NCI-H2196 (cell line): ENCODE data around the gene NMT1.

Experiments used
- DNase-seq: peaks from one replicate; lab custom pipeline; 2025; ENCODE audit not compliant: unreplicated experiment; lab: John Stamatoyannopoulos, UW

The NMT1 gene

DNA sequence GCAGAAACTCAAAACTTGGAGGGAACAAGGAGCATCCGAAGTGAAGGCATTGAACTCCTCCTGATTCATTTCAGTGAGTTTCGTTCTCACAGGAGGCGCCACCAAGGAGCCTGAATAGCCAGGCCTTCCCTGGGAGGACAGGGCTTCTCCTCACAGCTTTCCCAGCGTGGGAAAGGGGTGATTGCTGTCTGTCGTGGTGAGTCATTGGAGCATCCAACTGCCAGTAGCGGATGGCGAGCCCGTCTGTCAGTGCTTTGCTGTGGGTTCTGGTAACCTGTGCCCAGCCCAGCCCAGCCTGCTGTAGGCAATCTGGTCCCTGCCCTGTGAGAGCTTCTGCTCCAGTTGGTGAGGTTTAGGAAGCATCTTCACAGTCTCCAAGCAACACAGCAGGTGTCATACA, 42.9 kb downstream of the NMT1 start:
- no peak for DNase-seq

DNA sequence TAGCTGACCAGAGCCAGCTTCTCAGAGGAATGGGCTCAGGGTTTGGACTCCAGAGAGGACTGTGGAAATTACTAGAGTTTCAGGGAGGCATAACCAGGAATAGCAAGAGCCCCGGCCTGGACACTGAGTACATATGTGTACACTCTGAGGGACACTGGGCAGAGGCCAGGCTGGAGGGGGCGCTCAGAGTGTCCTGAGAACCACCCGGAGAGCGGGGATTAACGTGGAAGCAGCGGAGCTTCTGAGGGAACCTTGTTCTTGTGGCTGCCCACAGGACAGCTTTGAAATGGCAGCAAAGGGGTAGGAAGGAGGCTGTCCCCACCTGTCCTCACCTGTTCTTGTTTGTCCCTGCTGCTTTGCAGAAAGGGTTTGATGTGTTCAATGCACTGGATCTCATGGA, 43.4 kb downstream of the NMT1 start:
- DNase-seq, result no peak

DNA sequence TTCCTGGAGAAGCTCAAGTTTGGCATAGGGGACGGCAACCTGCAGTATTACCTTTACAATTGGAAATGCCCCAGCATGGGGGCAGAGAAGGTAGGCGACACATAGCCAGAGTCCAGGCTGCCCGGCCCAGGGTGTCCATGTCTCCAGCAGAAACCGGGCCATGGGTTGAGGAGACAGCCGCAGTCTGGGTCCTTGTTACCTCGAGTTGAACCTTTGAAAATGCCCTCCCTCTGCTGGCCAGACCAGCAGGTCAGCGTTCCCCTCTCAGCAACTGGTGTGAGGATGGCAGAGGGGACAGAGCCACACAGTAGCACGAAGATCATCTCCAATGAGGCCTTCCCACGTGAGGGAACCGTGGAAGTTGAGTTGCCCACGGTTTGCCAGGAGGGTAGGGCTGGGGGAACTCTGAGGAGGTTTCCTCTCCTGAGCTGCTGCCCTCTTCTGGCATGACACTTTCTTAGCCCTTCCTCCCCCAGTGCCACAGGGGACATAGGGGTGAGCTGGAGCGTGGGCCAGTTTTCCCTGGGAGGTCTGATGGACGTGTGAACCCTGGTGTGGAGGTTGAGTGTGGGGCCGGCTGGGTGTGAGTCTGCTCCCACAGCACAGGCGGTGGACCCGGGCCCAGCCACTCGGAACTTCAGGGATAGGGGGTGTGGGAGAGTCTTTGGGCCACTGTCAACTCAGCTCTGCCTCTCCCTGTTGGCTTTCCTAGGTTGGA, 43.9 kb downstream of the NMT1 start:
- DNase-seq, result no peak

DNA sequence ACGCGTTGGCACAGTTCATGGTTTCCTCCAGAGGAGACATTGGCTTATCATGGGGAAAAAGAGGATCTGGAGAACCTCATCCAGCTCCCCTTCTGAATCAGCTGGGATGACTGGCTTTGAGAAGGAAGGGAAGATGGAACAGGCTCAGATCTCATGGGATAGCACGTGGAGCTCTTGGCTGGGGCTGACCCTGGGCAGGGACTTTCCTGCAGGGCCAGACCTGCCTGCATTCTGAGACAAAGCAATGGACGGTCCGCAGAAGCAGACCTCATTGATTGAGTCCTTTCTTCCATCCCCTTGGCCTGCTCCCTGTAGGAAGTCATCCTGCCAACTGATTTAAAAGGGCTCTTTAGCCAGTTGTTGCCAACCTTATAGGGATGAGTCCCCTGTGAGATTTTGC, 45.0 kb downstream of the NMT1 start:
- no peak for DNase-seq

DNA sequence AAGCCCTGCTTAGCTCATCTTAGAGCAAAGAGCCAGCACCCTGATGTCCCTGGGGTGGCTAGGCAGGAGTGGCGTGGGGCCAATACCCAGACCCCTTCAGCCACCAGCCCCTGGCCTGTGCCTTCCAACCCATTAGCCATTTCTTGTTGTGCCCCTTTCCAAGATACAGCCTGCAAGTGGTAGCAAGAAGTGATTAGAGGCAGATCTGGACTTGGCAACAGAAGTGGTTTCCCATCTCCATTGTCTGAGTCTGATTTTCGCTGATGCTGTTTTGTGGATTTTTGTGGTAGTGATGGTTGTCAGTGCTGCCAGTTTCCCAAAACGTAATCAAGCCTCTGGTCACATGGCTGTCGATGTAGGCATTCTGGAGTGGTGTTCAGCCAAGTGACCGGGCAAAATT, 45.5 kb downstream of the NMT1 start:
- DNase-seq, result no peak

DNA sequence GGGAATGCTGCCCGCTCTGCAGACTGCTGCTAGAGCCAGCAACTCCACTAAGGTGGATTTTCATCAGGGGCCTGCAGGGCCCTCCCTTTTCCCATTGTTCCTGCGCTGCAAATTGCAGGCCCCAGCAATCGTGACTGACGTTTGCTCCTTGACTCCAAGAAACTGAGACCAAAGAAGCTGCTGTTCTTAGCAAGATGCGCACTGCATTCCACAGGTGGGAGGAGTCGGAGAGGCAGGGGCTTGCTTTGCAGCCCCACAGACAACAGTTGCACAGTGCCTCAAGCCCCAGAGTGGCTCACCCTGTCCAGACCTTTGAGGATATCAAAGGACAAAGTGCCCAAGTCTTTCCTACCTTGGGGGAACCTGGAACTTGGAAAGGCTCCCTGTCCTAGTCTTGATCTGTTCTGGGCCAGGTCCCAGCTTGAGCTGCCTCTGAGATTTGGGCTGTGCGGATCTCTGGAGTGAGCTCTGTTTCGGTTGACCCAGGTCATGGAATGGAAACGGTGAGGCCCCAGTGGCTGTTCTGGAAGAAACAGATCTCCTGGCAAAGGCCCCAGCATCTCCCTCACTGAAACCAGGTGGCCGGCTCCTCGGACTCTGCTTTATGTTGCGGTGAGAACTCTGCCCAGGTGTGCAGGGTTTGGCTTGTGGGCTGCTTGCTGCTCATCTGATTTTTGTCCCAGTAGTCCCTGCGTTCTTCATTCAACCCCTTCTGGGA, 46.3 kb downstream of the NMT1 start:
- no peak for DNase-seq

DNA sequence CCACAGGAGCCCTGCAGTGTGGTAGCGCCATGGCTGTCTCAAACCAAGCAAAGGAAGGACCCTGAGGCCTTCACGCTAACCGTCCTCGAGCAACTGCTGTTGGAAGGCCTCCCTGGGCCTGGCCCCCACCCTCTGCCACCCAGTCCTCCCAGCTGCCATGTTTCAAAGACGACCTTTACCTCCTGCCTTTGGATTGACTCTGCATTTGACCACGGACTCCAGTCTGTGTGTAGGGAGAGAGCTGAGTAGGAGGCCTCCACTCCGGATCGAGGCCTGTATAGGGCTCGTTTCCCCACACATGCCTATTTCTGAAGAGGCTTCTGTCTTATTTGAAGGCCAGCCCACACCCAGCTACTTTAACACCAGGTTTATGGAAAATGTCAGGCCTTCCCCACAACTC, 46.9 kb downstream of the NMT1 start:
- no peak for DNase-seq

DNA sequence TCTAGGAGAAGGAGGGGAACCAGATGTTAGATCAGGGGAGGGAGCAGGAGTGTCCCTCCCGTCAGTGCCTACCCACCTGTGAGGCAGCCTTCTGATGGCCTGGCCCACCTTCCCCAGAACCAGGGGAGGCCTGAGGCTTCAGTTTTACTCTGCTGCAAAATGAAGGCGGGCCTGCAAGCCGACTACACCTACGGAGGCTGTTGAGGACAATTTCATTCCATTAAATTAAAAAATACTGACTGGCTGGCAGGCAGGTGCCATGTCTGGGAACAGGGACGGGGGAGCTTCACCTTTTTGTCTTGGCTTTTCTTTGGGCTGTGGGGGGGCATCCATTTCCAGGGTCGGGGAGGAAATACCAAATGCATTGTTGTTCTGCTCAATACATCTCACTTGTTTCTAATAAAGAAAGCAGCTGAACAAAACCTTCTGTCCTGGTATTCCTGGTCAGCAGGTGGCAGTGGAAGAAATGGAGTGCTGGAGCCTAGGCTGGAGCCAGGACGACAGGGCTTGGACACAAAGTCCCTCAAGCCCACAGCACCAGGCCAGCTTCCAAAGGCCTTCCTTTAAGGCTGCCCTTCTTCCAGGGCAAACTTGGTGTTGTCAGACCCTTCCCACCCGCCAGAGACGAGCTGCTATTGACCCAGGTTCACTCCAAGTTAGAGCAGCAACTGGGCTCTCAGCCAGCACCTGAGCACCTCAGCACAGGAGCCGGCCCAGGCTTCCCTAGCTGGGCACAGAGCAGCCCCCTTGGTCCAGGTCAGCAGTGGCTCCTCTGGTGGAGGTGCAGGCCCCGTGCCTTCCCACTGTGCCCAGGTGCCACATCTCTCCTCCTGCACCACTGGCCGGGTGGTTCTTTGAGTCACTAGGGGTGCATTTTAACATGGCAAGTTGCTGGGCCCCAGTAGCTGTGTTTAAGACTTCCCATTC, 47.7 kb downstream of the NMT1 start:
- DNase-seq, result no peak

DNA sequence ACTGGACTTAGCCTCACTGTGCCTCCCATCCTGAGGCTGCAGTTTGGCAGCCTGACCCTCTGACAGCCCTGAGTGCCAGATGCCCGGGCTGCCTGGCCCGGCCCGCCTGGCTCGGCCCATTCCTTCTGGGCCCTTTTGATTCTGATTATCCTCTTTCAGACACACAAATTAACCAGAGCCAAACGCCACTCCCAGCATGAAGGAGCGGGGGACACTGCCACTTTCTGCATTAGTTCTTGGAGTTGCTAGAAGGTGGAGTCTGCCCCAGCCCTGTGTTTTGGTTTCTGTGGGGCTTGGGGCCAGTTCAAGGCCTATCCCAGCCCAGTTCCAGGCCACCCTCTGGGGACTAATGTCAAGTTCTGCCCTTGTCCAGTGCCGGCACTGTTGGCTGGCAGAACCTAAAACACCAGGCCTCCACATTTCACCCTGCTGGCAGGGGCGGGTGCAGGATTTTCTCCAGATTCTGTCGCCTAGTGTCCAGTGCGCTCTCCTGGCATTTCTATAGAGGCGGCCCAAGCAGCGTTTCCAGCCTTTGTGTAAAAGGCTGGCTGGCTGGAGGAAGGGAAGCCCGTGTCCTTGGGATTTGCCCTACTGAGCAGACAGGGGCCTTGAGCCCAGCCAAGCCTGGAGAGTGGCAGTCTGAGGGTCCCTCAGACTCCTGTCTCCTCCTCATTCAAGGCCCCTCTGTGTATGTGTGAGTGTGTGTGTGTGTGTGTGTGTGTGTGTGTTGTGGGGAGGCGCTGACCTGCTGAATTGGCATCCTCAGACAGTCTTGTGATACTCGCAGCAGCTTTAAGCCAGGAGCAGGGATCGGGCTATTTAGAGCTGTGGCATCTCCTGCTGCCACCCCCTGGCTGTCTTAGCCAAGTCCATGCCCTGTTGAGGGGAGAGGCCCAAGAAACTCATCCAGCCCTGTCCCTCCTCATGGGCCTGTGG, 49.8 kb downstream of the NMT1 start:
- DNase-seq, result no peak

DNA sequence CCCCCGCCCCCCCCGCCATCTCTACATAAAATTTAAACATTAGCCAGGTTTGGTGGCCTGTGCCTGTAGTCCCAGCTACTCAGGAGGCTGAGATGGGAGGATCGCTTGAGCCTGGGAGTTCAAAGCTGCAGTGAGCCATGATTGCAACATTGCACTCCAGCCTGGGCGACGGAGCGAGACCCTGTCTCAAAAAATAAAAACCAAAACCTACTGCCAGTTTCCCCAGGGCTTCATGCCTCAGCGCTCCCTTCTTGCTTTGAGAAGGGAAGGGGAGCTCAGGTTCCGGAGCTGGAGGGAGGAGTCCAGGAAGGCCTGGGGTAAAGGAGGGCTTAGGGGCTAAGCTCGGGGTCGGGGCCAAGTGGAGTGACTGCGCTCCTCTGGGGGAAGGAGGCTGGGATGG, 50.7 kb downstream of the NMT1 start:
- no peak for DNase-seq

DNA sequence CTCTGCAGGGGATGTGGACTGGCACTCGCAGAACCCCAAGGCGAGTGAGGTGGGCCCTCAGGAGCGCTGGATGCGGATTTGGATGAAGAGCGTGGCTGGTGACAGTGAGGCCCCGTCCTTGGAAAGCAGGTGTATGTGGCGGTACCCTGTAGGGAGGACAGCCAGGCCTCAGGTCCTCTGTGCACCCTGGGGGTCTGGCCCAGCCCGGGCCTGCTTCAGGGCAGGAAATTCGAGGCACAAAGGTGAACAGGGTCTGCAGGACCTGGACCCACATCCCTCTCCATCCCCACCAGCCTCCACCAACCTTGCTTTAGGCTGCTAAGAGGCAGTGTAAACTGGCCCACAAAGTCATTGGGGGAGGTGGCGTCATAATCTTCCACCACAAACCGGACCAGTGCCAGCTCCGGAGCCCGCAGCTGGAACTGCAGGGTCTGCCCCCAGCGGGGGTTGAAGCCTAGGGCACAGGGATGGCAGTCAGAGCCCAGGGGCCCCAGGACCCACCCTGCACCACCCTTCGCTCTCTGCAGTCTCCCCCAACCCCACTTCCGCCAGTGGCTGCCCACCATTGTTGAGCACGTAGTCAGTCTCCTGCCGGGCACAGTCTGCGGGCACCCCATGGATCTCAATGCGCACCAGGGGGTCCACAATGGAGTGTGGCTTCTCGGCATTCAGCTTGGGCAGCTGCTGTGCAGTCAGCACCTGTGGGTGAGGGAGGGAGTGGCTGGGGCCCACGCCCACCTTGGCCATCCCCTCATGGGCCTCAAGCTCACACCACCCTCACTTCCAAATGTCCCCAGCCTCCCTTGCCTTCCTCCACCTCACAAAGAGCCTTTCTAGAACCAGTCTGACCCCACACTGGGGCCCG, 51.7 kb downstream of the NMT1 start:
- no peak for DNase-seq

DNA sequence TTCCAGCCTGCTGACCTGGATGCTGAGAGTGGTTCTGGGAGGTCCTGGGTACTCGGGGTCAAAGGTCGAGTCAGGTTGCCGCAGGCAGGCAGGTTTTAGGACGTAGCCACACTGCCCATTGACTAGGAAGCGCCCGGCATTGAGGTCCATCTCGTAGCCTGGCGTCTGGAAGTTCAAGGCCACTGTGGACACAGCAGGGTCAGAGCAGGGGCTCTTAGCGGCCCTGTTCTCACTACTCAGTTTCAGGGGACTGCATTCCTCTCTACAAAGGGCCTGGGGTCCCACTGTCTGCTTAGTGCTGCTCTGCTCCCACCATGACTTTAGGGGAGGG, 52.3 kb downstream of the NMT1 start:
- no peak for DNase-seq

DNA sequence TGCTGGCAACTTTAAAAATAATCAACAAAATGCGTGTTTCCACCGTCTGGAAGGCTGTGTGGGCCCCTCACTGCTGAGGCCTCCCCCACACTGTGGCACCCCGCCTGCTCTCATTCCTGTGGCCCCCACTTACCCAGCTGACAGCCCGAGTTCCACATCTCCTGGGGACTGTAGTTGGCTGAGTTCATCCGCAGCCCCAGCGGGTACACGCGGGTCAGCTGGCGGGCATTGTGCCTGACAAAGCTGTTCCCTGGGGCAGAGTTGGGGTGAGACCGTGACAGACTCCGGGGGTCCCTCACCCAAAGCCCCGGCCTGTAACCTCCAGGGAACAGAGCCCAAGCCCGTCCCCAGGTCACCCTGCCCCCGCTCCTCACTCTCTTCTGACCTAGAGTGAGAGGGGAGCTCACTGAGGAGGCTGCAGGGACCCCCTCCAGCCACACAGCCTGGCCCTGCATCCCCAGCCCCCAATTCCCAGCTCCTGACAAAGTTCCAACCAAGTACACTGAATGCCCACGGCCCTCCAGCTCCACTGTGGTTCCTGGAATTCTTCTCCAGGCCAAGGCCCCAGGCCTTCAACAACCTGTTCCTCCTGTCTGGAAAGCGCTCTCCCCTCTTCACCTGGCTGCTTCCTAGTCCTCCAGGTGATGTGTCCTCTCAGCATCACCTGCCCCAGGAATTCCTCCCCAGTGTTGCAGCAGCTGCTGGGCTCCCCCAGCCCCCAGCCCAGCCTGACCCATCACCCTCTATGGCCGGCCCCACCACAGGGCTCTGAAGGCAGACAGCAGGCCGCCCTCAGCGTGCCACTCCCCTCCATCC, 53.2 kb downstream of the NMT1 start:
- DNase-seq, result no peak

DNA sequence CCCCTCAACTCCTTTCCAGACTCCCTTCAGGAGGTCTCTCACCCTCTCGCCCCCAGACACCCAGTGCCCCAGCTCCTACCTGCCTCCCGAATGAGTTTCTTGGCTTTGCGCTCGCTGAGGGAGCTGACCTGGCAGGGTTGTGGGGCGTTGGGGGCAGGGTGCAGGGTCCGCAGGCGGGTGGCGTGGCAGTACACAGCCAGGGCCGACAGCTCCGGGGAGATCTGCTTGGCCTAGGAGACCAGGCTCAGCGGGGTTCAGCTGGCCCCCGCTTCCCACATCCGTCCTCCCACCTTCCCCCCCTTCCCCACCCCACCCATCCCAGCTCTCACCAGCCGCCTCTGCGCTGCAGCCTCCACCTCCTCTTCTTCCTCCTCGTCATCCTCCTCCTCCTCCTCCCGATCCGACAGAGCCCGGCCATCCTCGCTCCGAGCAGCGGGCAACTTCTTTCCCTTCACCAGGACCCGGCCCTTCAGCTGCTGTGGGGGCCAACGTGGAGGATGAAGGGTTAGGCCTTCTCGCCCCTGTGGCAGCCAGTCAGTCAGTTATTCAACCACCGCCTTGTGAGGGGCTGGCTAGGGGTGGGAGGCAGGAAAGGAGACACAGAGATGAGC, 54.0 kb downstream of the NMT1 start:
- DNase-seq, result no peak

DNA sequence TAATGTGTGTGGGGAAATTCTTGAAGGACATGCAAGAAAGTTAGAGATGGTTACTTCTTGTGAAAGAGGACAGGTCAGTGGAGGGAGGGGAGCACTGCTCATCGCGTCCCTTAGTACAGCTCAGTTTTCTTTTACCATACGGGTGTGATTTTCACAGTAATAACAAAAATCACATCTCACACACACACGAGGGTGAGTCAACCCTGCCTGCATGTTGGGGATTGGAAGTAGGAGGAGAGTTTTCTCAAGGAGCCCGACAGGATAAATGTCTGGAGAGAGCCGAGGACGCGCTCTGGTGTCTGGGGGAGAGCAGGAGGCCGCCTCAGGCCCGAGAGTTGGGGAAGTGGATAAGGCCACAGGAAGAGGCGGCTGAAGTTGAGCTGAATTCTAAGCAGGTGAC, 54.8 kb downstream of the NMT1 start:
- DNase-seq, result no peak

DNA sequence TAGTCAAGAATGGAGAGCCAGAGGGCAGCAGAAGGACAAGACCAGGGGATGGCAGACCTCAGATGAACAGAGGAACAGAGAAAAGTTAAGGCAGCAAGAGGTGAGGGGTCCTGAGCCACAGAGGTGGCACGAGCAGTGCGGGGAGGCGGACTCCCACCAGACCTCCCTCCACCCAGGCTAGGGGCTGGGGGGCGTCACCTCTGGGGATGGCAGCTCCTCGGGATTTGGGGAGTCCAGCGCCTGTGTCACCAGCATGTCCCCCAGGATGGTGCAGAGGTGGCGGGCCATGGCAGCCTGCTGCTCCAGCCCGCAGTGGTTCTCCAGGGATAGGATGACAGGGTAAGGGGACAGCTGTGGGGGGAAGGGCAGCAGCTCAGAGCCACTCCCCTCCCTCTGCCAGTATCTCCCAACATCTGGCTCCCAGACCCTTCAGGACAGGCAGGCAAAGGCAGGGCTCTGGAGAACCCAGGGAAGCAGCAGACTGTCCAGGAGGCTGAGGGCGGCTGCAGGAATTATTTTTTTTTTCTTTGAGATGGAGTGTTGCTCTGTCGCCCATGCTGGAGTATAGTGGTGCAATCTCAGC, 55.4 kb downstream of the NMT1 start:
- DNase-seq, result no peak

DNA sequence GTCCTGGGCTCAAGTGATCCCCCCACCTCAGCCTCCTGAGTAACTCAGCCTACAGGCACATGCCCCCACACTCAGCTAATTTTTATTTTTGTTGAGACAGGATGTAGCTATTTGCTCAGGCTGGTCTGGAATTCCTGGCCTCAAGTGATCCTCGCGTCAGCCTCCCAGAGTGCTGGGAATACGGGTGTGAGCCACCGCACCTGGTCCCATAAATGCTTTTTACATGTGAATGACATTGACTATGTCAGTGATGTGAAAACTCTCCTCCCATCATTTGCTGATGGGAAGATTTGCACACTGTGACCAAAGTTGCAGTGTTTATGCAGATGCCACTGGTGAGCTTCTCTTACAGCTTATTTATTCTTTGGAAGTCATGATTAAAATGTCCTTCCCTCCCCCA, 56.2 kb downstream of the NMT1 start:
- DNase-seq, result no peak
